GM12878 (cell line): ENCODE results near the gene C1orf53. TPM values are rescaled to one million over a fixed set of nuclear protein-coding genes. Genes with fewer than 3 reads are reported as not detected.

Source experiments
- ASH2L ChIP-seq: fragments of 300-600, 200-600 bp; sonication (generic); IDR thresholded peaks from 2 replicates; pipeline ENCODE4 v1.6.1; 2017; ENCODE audit warnings: low read depth, mild to moderate bottlenecking, borderline replicate concordance
- BHLHE40 ChIP-seq, 2 experiments: fragments of 450-650 bp in 1 of 2; IDR thresholded peaks; 2 replicates each; pipeline ENCODE4 v1.6.1; 2011 to 2017; ENCODE audit warnings: low read depth in 2 of 2, borderline replicate concordance in 1 of 2, improper control_type of control experiment in 1 of 2, low read length in 1 of 2, mild to moderate bottlenecking in 1 of 2
- IKZF1 ChIP-seq: fragments of 450-650 bp; conservative IDR thresholded peaks from 2 replicates; pipeline ENCODE4 v1.6.1; 2017; ENCODE audit warnings: antibody characterized with exemption, mild to moderate bottlenecking
- MEF2A ChIP-seq: IDR thresholded peaks from 2 replicates; pipeline ENCODE4 v1.6.1; 2011; ENCODE audit warnings: low read depth, mild to moderate bottlenecking, low read length, moderate library complexity; ENCODE audit not compliant: insufficient read depth
- PAX5 ChIP-seq: IDR thresholded peaks from 2 replicates; pipeline ENCODE4 v1.6.1; 2011; ENCODE audit warnings: low read depth, low read length, borderline replicate concordance
- POLR2AphosphoS5 ChIP-seq: IDR thresholded peaks from 2 replicates; pipeline ENCODE4 v1.6.1; 2011; ENCODE audit warnings: mild to moderate bottlenecking, low read length, inconsistent platforms
- RAD51 ChIP-seq: fragments of 450-650 bp; IDR thresholded peaks from 2 replicates; pipeline ENCODE4 v1.6.1; 2016; ENCODE audit warnings: moderate library complexity, mild to moderate bottlenecking, inconsistent platforms
- SMARCA5 ChIP-seq: fragments of 450-650 bp; IDR thresholded peaks from 2 replicates; pipeline ENCODE4 v1.6.1; 2017; ENCODE audit warnings: mild to moderate bottlenecking
- SUZ12 ChIP-seq: fragments of 200-600 bp; sonication (generic); IDR thresholded peaks from one replicate; pipeline ENCODE4 v1.6.1; 2018; ENCODE audit warnings: antibody characterized with exemption, mild to moderate bottlenecking; ENCODE audit not compliant: unreplicated experiment
- TCF3 ChIP-seq: IDR thresholded peaks from 2 replicates; pipeline ENCODE4 v1.6.1; 2012; ENCODE audit warnings: low read depth, mild to moderate bottlenecking, low read length, borderline replicate concordance; ENCODE audit not compliant: insufficient read depth
- polyA plus RNA-seq, 11 experiments: library from polyadenylated mRNA; depleted of rRNA in 4 of 11; unstranded in 6 of 11; stranded (reverse) in 5 of 11; fragments of >200 nt; fragmentation: Nextera tagmentation in 4 of 11; fragmentation: Illumina TruSeq in 1 of 11; extraction: Ambion mirVana in 4 of 11; extraction: Trizol in 1 of 11; gene quantifications; 1 replicate in 1 of 11; 2 replicates in 10 of 11; pipeline versions ENCODE4 v1.2.1 to v1.2.3, GENCODE V29; 2011 to 2016; ENCODE audit warnings: inconsistent platforms in 2 of 11, missing spikeins in 2 of 11, low read depth in 1 of 11
- total RNA-seq, 4 experiments: library from RNA; depleted of rRNA in 3 of 4; stranded (reverse); fragments of >200 nt in 3 of 4; fragmentation: Illumina TruSeq in 1 of 4; extraction: Trizol in 1 of 4; gene quantifications; 2 replicates each; pipeline versions ENCODE4 v1.2.1 to v1.2.3, GENCODE V29; 2013 to 2021
- TF ChIP-seq, protein P1 (sequence below): fragments of 450-650 bp; conservative IDR thresholded peaks from 2 replicates; pipeline ENCODE4 v1.6.1; 2017; ENCODE audit warnings: mild to moderate bottlenecking, moderate library complexity
- TF ChIP-seq, protein P2 (sequence below): IDR thresholded peaks from 2 replicates; pipeline ENCODE4 v1.6.1; 2012; ENCODE audit warnings: low read depth, low read length, improper control_type of control experiment
- TF ChIP-seq, protein P3 (sequence below): fragments of 450-650 bp; IDR thresholded peaks from 2 replicates; pipeline ENCODE4 v1.6.1; 2016; ENCODE audit warnings: mild to moderate bottlenecking
- TF ChIP-seq, protein P4 (sequence below): fragments of 450-650 bp; IDR thresholded peaks from 2 replicates; pipeline ENCODE4 v1.6.1; 2016; ENCODE audit warnings: mild to moderate bottlenecking
- TF ChIP-seq, protein P5 (sequence below): fragments of 450-650 bp; IDR thresholded peaks from 2 replicates; pipeline ENCODE4 v1.6.1; 2016; ENCODE audit warnings: mild to moderate bottlenecking, moderate library complexity, borderline replicate concordance

Gene C1orf53
- total and polyA plus RNA-seq, 10 of the 15 experiments (the other 5 are each of a cell fraction or from before 2014, with no cell fraction given) = 0.31 to 5.4 (median 0.59) TPM

DNA sequence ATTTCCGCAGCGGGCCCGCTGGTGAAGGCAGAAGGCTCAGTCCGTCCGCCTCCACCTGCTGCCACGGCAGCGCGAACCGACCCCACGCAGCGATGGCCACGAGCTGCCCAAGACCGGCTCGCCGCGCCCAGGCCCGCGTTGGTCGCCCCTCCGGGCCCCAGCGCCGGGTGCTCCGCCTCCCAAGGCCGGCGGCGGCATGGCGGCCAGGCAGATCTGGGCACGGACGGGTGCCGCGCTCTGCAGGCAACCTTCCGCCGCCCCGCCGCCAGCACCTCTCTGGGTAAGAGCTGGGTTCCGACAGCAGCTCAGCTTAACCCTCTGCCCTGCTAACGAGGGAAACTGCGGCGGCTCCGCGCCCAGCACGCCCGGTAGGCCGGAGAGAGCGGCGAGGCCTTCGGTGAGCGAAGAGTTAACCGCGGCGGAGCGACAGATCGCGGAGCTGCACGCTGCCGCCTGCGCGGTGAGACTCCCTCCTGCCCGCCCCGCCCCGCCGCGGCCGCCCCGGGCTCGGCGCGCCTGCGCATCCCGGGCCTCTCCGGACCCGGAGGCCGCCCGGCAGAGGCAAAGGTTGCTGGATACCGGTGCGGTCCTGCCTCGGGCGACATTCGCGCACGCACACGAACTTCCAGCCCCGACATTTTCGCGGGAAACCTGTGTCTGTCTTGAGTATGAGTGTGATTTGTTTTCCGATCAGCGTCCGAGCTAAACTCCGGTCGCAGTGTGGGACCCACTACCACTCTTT, at the start of gene C1orf53 (continued):
- TF ChIP-seq, protein P1, sequence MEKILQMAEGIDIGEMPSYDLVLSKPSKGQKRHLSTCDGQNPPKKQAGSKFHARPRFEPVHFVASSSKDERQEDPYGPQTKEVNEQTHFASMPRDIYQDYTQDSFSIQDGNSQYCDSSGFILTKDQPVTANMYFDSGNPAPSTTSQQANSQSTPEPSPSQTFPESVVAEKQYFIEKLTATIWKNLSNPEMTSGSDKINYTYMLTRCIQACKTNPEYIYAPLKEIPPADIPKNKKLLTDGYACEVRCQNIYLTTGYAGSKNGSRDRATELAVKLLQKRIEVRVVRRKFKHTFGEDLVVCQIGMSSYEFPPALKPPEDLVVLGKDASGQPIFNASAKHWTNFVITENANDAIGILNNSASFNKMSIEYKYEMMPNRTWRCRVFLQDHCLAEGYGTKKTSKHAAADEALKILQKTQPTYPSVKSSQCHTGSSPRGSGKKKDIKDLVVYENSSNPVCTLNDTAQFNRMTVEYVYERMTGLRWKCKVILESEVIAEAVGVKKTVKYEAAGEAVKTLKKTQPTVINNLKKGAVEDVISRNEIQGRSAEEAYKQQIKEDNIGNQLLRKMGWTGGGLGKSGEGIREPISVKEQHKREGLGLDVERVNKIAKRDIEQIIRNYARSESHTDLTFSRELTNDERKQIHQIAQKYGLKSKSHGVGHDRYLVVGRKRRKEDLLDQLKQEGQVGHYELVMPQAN = peak; percentile 63; the same call in 1 of the 2 replicates
- TF ChIP-seq POLR2AphosphoS5 = peak; percentile 47; the same call in 1 of the 2 replicates
- 0 out of 2 replicates have a peak, but pooled peaks have one; percentile 7 for TF ChIP-seq TCF3
- TF ChIP-seq RAD51 = no peak
- TF ChIP-seq, protein P2, sequence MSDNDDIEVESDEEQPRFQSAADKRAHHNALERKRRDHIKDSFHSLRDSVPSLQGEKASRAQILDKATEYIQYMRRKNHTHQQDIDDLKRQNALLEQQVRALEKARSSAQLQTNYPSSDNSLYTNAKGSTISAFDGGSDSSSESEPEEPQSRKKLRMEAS = peak; percentile 25
- TF ChIP-seq, protein P3, sequence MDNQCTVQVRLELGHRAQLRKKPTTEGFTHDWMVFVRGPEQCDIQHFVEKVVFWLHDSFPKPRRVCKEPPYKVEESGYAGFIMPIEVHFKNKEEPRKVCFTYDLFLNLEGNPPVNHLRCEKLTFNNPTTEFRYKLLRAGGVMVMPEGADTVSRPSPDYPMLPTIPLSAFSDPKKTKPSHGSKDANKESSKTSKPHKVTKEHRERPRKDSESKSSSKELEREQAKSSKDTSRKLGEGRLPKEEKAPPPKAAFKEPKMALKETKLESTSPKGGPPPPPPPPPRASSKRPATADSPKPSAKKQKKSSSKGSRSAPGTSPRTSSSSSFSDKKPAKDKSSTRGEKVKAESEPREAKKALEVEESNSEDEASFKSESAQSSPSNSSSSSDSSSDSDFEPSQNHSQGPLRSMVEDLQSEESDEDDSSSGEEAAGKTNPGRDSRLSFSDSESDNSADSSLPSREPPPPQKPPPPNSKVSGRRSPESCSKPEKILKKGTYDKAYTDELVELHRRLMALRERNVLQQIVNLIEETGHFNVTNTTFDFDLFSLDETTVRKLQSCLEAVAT = peak; percentile 44; the same call in 1 of the 2 replicates
- no peak for TF ChIP-seq PAX5
- no peak for TF ChIP-seq SUZ12
- TF ChIP-seq, protein P4, sequence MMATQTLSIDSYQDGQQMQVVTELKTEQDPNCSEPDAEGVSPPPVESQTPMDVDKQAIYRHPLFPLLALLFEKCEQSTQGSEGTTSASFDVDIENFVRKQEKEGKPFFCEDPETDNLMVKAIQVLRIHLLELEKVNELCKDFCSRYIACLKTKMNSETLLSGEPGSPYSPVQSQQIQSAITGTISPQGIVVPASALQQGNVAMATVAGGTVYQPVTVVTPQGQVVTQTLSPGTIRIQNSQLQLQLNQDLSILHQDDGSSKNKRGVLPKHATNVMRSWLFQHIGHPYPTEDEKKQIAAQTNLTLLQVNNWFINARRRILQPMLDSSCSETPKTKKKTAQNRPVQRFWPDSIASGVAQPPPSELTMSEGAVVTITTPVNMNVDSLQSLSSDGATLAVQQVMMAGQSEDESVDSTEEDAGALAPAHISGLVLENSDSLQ = peak; percentile 64; the same call in 1 of the 2 replicates
- TF ChIP-seq, protein P5, sequence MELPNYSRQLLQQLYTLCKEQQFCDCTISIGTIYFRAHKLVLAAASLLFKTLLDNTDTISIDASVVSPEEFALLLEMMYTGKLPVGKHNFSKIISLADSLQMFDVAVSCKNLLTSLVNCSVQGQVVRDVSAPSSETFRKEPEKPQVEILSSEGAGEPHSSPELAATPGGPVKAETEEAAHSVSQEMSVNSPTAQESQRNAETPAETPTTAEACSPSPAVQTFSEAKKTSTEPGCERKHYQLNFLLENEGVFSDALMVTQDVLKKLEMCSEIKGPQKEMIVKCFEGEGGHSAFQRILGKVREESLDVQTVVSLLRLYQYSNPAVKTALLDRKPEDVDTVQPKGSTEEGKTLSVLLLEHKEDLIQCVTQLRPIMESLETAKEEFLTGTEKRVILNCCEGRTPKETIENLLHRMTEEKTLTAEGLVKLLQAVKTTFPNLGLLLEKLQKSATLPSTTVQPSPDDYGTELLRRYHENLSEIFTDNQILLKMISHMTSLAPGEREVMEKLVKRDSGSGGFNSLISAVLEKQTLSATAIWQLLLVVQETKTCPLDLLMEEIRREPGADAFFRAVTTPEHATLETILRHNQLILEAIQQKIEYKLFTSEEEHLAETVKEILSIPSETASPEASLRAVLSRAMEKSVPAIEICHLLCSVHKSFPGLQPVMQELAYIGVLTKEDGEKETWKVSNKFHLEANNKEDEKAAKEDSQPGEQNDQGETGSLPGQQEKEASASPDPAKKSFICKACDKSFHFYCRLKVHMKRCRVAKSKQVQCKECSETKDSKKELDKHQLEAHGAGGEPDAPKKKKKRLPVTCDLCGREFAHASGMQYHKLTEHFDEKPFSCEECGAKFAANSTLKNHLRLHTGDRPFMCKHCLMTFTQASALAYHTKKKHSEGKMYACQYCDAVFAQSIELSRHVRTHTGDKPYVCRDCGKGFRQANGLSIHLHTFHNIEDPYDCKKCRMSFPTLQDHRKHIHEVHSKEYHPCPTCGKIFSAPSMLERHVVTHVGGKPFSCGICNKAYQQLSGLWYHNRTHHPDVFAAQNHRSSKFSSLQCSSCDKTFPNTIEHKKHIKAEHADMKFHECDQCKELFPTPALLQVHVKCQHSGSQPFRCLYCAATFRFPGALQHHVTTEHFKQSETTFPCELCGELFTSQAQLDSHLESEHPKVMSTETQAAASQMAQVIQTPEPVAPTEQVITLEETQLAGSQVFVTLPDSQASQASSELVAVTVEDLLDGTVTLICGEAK = no peak
- TF ChIP-seq ASH2L = peak; percentile 53; the same call in 1 of the 2 replicates
- TF ChIP-seq BHLHE40 (IDR thresholded peaks at IDR 0.05; ENCODE audit: borderline replicate concordance in 1 of 2, low read depth in 2 of 2, low read length in 1 of 2) = peak; percentile 16 to 78; a peak in 2 of 4 replicates
- peak; percentile 88 for TF ChIP-seq IKZF1
- TF ChIP-seq SMARCA5 = peak; percentile 55; the same call in 1 of the 2 replicates
- no peak for TF ChIP-seq MEF2A
